Right lobe of liver (tissue), 6 donors: Measurements from ENCODE around the gene MRPL16. TPM values are rescaled to one million over a fixed set of nuclear protein-coding genes. Genes with fewer than 3 reads are reported as not detected.
"Not testable (repeated sequence)": the region's sequence is repeated elsewhere in the genome, so short reads cannot be mapped to it uniquely, and the experiment has no call there.

Experiments used
- ATAC-seq, 4 donors: fragments of 200-7000 bp; cut with Tn5 transposase; one replicate each; pipeline ENCODE4 v1.9.1; 2020; ENCODE audit warnings: mild to moderate bottlenecking in 4 of 4, moderate library complexity in 4 of 4
- DNase-seq, 3 donors: peaks; one replicate each; pipeline ENCODE4 v3.0.0-alpha.2; 2020
- H3K27ac ChIP-seq, 3 donors: fragments of 200-600 bp; one replicate each; pipeline ENCODE4 v1.8.0; 2022
- H3K27me3 ChIP-seq, 2 donors: fragments of 200-600 bp; one replicate each; pipeline ENCODE4 v1.8.0; 2022
- H3K36me3 ChIP-seq, 4 donors: fragments of 200-600 bp; sonication (generic) in 1 of 4; one replicate each; pipeline versions ENCODE4 v1.5.1 to v1.8.0; 2017 to 2022; ENCODE audit warnings: control low read depth in 1 of 4
- H3K4me1 ChIP-seq, 4 donors: fragments of 200-600 bp; sonication (generic) in 1 of 4; one replicate each; pipeline versions ENCODE4 v1.5.1 to v1.8.0; 2017 to 2022; ENCODE audit warnings: control low read depth in 1 of 4
- H3K4me3 ChIP-seq, 3 donors: fragments of 200-600 bp; one replicate each; pipeline ENCODE4 v1.8.0; 2022
- H3K9me3 ChIP-seq, 4 donors: fragments of 200-600 bp; sonication (generic) in 1 of 4; one replicate each; pipeline versions ENCODE4 v1.5.1 to v1.8.0; 2017 to 2022; ENCODE audit warnings: control low read depth in 1 of 4
- CTCF ChIP-seq, 4 donors: fragments of 200-600 bp in 3 of 4; fragments of 450-650 bp in 1 of 4; IDR thresholded peaks; one replicate each; pipeline versions ENCODE4 v1.5.1 to v1.8.0; 2016 to 2022; ENCODE audit warnings: antibody characterized with exemption in 4 of 4, mild to moderate bottlenecking in 2 of 4
- POLR2A ChIP-seq: fragments of 450-650 bp; IDR thresholded peaks from one replicate; pipeline ENCODE4 v1.6.1; 2017; ENCODE audit warnings: antibody characterized with exemption, mild to moderate bottlenecking
- WGBS: methylation state at CpG from one replicate; pipeline ENCODE4 v1.1.6; 2018; ENCODE audit warnings: low coverage, low lambda C conversion rate; ENCODE audit not compliant: insufficient coverage; ENCODE audit errors: missing lambda C conversion rate; 5-methylcytosine and 5-hydroxymethylcytosine counted together
- intact Hi-C, 2 donors: fragments of 100-400 bp; cut with DNase I; formaldehyde crosslinking; loops; one replicate each; pipeline versions ENCODE4 v1.11.2 to v1.14.1; 2022
- total RNA-seq, 6 experiments: library from RNA; depleted of rRNA in 2 of 6; stranded (reverse); fragments of >200 nt in 2 of 6; fragmentation: NEBNext Ultra II Directional in 3 of 6; extraction: Animal tissue kit (Norgen Biotek cat#: 25700) in 3 of 6; gene quantifications; one replicate each; pipeline versions ENCODE4 v1.1.0 to v1.2.4, GENCODE V29; 2016 to 2023
- donor health status: DM: no; HTN: yes; CAD: no.
- donor health status: DM: no; HTN: no; CAD: no.
- donor health status: DM: no; HTN: no; CAD: no.
- donor health status: DM: no; HTN: yes; CAD: no.
- donor health status: DM: no; HTN: yes; CAD: no.

The MRPL16 gene
- total RNA-seq, 6 experiments from 2014 or later: 30.6 to 48.3 (median 37.3) TPM

GRCh38 chr11:59822989-59823566 is 12.5 kb upstream of the MRPL16 start:
- Histone ChIP-seq H3K27me3 (no peaks in the 10 kb centered on the region), H3K36me3 (no peaks in the 10 kb centered on the region), H3K9me3 (no peaks in the 10 kb centered on the region), H3K4me3 (no peak overlapping the region), H3K4me1 (peaks cover 0 to 5% (median 0%) of the 10 kb centered on the region in 4 donors), H3K27ac (no peak overlapping the region)
- WGBS: 2% methylated on average over 9 of the region's 9 CpGs
- intact Hi-C loops: no loop called here
- ATAC-seq (peak; percentile 92 to 97 (median 96)), DNase-seq (no peak)
- TF ChIP-seq CTCF (IDR thresholded peaks at IDR 0.05): peak; percentile 63 to 70 (median 68)
- no peak for TF ChIP-seq POLR2A

- no peak for DNase-seq
- no peak overlapping the region for H3K4me3 ChIP-seq
- H3K36me3 ChIP-seq: no peaks in the 10 kb centered on the region
- H3K9me3 ChIP-seq: no peaks in the 10 kb centered on the region
- H3K4me1 ChIP-seq: peaks cover 0 to 5% (median 0%) of the 10 kb centered on the region in 4 donors
- TF ChIP-seq POLR2A (no peak), CTCF (IDR thresholded peaks at IDR 0.05) (no peak)
- intact Hi-C loops: no loop called here
- no peaks in the 10 kb centered on the region for H3K27me3 ChIP-seq
- H3K27ac ChIP-seq: no peak overlapping the region
- no peak for ATAC-seq
- WGBS: 49% methylated on average over 4 of the region's 4 CpGs
Measured at GRCh38 chr11:59818572-59818971, 8.0 kb upstream of the MRPL16 start.

- H3K4me3 ChIP-seq, H3K27ac ChIP-seq, H3K36me3 ChIP-seq, intact Hi-C loops, DNase-seq, H3K4me1 ChIP-seq, ATAC-seq, H3K27me3 ChIP-seq, H3K9me3 ChIP-seq: not testable (repeated sequence)
- WGBS: 47% methylated on average over 1 of the region's 1 CpG
Measured at GRCh38 chr11:59816434-59816833, 5.9 kb upstream of the MRPL16 start.

DNA sequence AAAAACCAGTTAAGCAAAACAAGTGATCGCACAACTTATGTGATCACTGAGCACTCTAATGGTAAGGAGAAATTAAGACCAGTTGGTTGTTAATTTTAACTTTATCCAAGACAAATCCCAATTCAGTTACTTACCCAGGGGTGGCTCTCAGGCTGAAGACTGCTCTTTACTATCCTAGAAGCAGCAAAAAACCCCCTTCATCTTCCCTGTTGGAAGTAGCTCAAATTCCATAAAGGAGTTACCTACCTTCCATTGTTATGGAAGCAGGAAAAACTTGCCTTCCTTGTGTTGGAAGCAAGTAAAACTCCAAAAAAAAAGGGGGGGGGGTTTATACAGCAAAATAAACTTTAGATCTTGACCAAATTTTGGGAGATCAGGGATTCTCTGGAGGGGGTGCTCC is 5.2 kb upstream of the MRPL16 start:
- intact Hi-C loops: no loop called here
- Histone ChIP-seq H3K4me3 (no peak overlapping the region), H3K4me1 (no peaks in the 10 kb centered on the region), H3K36me3 (no peaks in the 10 kb centered on the region), H3K27ac (no peak overlapping the region), H3K9me3 (no peaks in the 10 kb centered on the region), H3K27me3 (no peaks in the 10 kb centered on the region)
- TF ChIP-seq CTCF (IDR thresholded peaks at IDR 0.05) (no peak), POLR2A (no peak)
- no peak for DNase-seq
- WGBS: 90% methylated on average over 1 of the region's 1 CpG
- ATAC-seq: no peak

DNA sequence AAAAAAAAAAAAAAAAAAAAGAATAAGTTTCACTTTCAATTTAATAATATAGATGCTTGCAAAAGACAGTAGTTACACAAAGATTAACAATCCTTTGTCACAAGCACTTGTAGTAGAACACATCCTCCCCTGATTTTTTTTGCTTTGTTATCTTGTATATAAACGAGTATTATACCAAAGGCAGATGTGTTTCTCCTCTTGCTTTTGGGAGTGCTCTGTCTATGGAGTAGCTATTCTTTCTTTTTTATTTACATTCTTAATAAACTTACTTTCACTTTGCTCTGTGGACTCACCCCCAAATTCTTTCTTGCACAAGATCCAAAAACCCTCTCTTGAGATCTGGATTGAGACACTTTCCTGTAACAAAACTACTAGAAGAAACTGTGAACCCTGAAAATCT is 3.4 kb upstream of the MRPL16 start:
- TF ChIP-seq CTCF (IDR thresholded peaks at IDR 0.05) (no peak), POLR2A (no peak)
- H3K36me3 ChIP-seq: no peaks in the 10 kb centered on the region
- DNase-seq (no peak), ATAC-seq (no peak)
- H3K4me3 ChIP-seq: no peak overlapping the region
- 35% methylated on average over 1 of the region's 1 CpG for WGBS
- H3K27ac ChIP-seq: no peak overlapping the region
- H3K4me1 ChIP-seq: peaks cover 0 to 7% (median 0%) of the 10 kb centered on the region in 4 donors
- intact Hi-C loops: no loop called here
- no peaks in the 10 kb centered on the region for H3K27me3 ChIP-seq
- H3K9me3 ChIP-seq: no peaks in the 10 kb centered on the region
